Heart left ventricle (tissue), 16 donors: Measurements from ENCODE around the gene ARL8A. TPM values are rescaled to one million over a fixed set of nuclear protein-coding genes. Genes with fewer than 3 reads are reported as not detected.

Experiments
- ATAC-seq, 4 donors: fragments of 200-7000 bp; cut with Tn5 transposase; one replicate each; pipeline ENCODE4 v1.9.1; 2020 to 2022; ENCODE audit warnings: moderate library complexity in 4 of 4, mild to moderate bottlenecking in 3 of 4, moderate number of reproducible peaks in 1 of 4
- DNase-seq, 5 donors: peaks; one replicate each; pipeline ENCODE4 v3.0.0-alpha.2; 2020
- H3K27ac ChIP-seq, 12 donors: fragments of 200-600 bp; sonication (generic) in 4 of 12; one replicate each; pipeline versions ENCODE4 v1.5.0 to v1.8.0; 2016 to 2022; ENCODE audit warnings: mild to moderate bottlenecking in 2 of 12
- H3K27me3 ChIP-seq, 9 donors: fragments of 200-600 bp; sonication (generic) in 2 of 9; one replicate each; pipeline versions ENCODE4 v1.5.1 to v1.8.0; 2016 to 2022; ENCODE audit warnings: mild to moderate bottlenecking in 3 of 9
- H3K36me3 ChIP-seq, 9 donors: fragments of 200-600 bp; sonication (generic) in 2 of 9; one replicate each; pipeline versions ENCODE4 v1.5.0 to v1.8.0; 2018 to 2022; ENCODE audit warnings: mild to moderate bottlenecking in 2 of 9
- H3K4me1 ChIP-seq, 12 donors: fragments of 200-600 bp; sonication (generic) in 4 of 12; one replicate each; pipeline versions ENCODE4 v1.5.0 to v1.8.0; 2016 to 2022; ENCODE audit warnings: mild to moderate bottlenecking in 3 of 12
- H3K4me3 ChIP-seq, 12 donors: fragments of 200-600 bp; sonication (generic) in 4 of 12; one replicate each; pipeline versions ENCODE4 v1.5.0 to v1.8.0; 2017 to 2022; ENCODE audit warnings: mild to moderate bottlenecking in 9 of 12, moderate library complexity in 4 of 12
- H3K9me3 ChIP-seq, 12 donors: fragments of 200-600 bp; sonication (generic) in 4 of 12; one replicate each; pipeline versions ENCODE4 v1.5.0 to v1.8.0; 2016 to 2022; ENCODE audit warnings: mild to moderate bottlenecking in 1 of 12
- CTCF ChIP-seq, 12 donors: fragments of 200-600 bp; sonication (generic) in 4 of 12; IDR thresholded peaks; one replicate each; pipeline versions ENCODE4 v1.5.0 to v1.8.0; 2018 to 2022; ENCODE audit warnings: antibody characterized with exemption in 12 of 12, mild to moderate bottlenecking in 5 of 12
- POLR2A ChIP-seq, 2 donors: fragments of 450-650 bp; IDR thresholded peaks; one replicate each; pipeline ENCODE4 v1.6.1; 2017; ENCODE audit warnings: antibody characterized with exemption in 2 of 2, mild to moderate bottlenecking in 2 of 2, moderate library complexity in 2 of 2
- WGBS, 4 donors: extraction: QIAGEN DNeasy Blood & Tissue Kit in 2 of 4; methylation state at CpG; one replicate each; pipeline versions ENCODE4 v1.1.5 to v1.1.7; 2013 to 2018; 5-methylcytosine and 5-hydroxymethylcytosine counted together
- intact Hi-C, 10 donors: fragments of 100-400 bp; cut with DNase I; formaldehyde crosslinking; loops; one replicate each; pipeline versions ENCODE4 v1.11.1 to v1.14.2; 2022
- polyA plus RNA-seq, 2 donors: library from polyadenylated mRNA; stranded (reverse); fragments of 200-250 nt; gene quantifications; one replicate each; pipeline ENCODE4 v1.2.3, GENCODE V29; 2013
- total RNA-seq, 9 donors: library from RNA; depleted of rRNA in 2 of 9; stranded (reverse); fragments of >200 nt in 2 of 9; fragmentation: NEBNext Ultra II Directional in 3 of 9; extraction: Animal tissue kit (Norgen Biotek cat#: 25700) in 3 of 9; gene quantifications; one replicate each; pipeline versions ENCODE4 v1.1.0 to v1.2.4, GENCODE V29; 2016 to 2023
- donor health status: ischemic (EF 13 %, LVEDD 7.1; RV severe dilation, severe dysfunction).
- donor health status: healthy with polysubstance abuse.
- donor health status: DM: no; HTN: yes; CAD: no.
- donor health status: DM: no; HTN: no; CAD: no.
- donor health status: ischemic (EF 25% LVEDD 6.9; RV normal size, moderate dysfunction).
- donor health status: ischemic (EF 25% LVEDD 5.7; RV mildly dilated, moderate dysfunction).
- donor health status: healthy.
- donor health status: DM: yes; HTN: yes; CAD: no.
- donor health status: ischemic (EF 35%, LVEDD 5.7; RV mildly dilated, moderate dysfunction).
- donor health status: nonischemic (EF 11% LVEDD 7.7; RV severe dilation, severe dysfunction).
- donor health status: DM: yes; HTN: yes; CAD: no.
- donor health status: PGD.
- donor health status: ischemic (EF 29% LVEDD 5.4; RV normal size, mild dysfunction).
- donor health status: nonischemic (EF 23%, LVEDD 6.1; RV moderate dilation, normal function).

ARL8A gene
- total and polyA plus RNA-seq, 11 donors, result 22.6 to 86.4 (median 73.3) TPM

GRCh38 chr1:202101184-202101583 lies 43.4 kb downstream of the ARL8A start:
- 66 to 80% (median 69%) methylated on average over 4 of the region's 4 CpGs for WGBS, 4 donors
- DNase-seq (no peak), ATAC-seq (no peak)
- intact Hi-C loops, result loop anchor here in 1 of 10 donors (10.0 kb wide), 1 partner anchor 216 kb away; the partner anchor contains the start of gene SHISA4
- H3K27ac ChIP-seq, result no peak overlapping the region
- TF ChIP-seq CTCF (IDR thresholded peaks at IDR 0.05) (no peak), POLR2A (IDR thresholded peaks at IDR 0.05) (no peak)
- no peaks in the 10 kb centered on the region for H3K9me3 ChIP-seq
- no peaks in the 10 kb centered on the region for H3K36me3 ChIP-seq
- H3K27me3 ChIP-seq, result no peaks in the 10 kb centered on the region
- H3K4me1 ChIP-seq, result peaks cover 0 to under 1% (median 0%) of the 10 kb centered on the region in 12 donors
- H3K4me3 ChIP-seq, result no peak overlapping the region

- no peak for DNase-seq
- ATAC-seq, result no peak
- Histone ChIP-seq H3K9me3 (no peaks in the 10 kb centered on the region), H3K27ac (no peak overlapping the region), H3K4me3 (no peak overlapping the region), H3K36me3 (no peaks in the 10 kb centered on the region), H3K27me3 (no peaks in the 10 kb centered on the region), H3K4me1 (no peaks in the 10 kb centered on the region)
- 91 to 94% (median 91%) methylated on average over 6 of the region's 6 CpGs for WGBS, 4 donors
- intact Hi-C loops, result no loop called here
- TF ChIP-seq POLR2A (IDR thresholded peaks at IDR 0.05) (no peak), CTCF (IDR thresholded peaks at IDR 0.05) (no peak)
Measured at GRCh38 chr1:202093858-202094257, 50.7 kb downstream of the ARL8A start.

GRCh38 chr1:202090994-202091393 lies 53.5 kb downstream of the ARL8A start:
- Histone ChIP-seq H3K27ac (no peak overlapping the region), H3K9me3 (no peaks in the 10 kb centered on the region), H3K36me3 (no peaks in the 10 kb centered on the region), H3K27me3 (no peaks in the 10 kb centered on the region), H3K4me3 (no peak overlapping the region), H3K4me1 (peaks cover 0 to 12% (median 0%) of the 10 kb centered on the region in 12 donors)
- TF ChIP-seq CTCF (IDR thresholded peaks at IDR 0.05) (no peak), POLR2A (IDR thresholded peaks at IDR 0.05) (no peak)
- intact Hi-C loops, result no loop called here
- ATAC-seq, result no peak
- 93 to 97% (median 96%) methylated on average over 3 of the region's 3 CpGs for WGBS, 4 donors
- no peak for DNase-seq

- no peak overlapping the region for H3K27ac ChIP-seq
- TF ChIP-seq CTCF (IDR thresholded peaks at IDR 0.05) (no peak), POLR2A (IDR thresholded peaks at IDR 0.05) (no peak)
Measured at GRCh38 chr1:202088206-202088605, 56.3 kb downstream of the ARL8A start.

More at GRCh38 chr1:202088206-202088605, 56.3 kb downstream of the ARL8A start:
- WGBS, 4 donors, result 81 to 87% (median 83%) methylated on average over 3 of the region's 3 CpGs
- ATAC-seq (no peak), DNase-seq (no peak)
- Histone ChIP-seq H3K36me3 (no peaks in the 10 kb centered on the region), H3K9me3 (no peaks in the 10 kb centered on the region), H3K4me3 (no peak overlapping the region), H3K27me3 (no peaks in the 10 kb centered on the region), H3K4me1 (peaks cover 0 to 16% (median 0%) of the 10 kb centered on the region in 12 donors)
- intact Hi-C loops, result no loop called here
